B cell (primary cell): Measurements from ENCODE around the gene CRTC2. TPM values are rescaled to one million over a fixed set of nuclear protein-coding genes. Genes with fewer than 3 reads are reported as not detected.

ENCODE experiments used
- ATAC-seq: fragments of 200-7000 bp; cut with Tn5 transposase; one replicate; pipeline ENCODE4 v1.10.0; 2021; ENCODE audit warnings: low read depth, mild to moderate bottlenecking, moderate number of reproducible peaks, moderate library complexity
- CTCF ChIA-PET: fragments of 350-600 bp; sonication (Branson Sonifier 250); formaldehyde crosslinking; loops from one replicate; lab custom pipeline; 2021; ENCODE audit warnings: antibody characterized with exemption, inconsistent platforms; lab: Charles Lee
- POLR2A ChIA-PET: fragments of 350-600 bp; sonication (Branson Sonifier 250); formaldehyde crosslinking; loops from one replicate; lab custom pipeline; 2021; ENCODE audit warnings: antibody characterized with exemption; lab: Charles Lee
- DNase-seq: peaks from one replicate; pipeline ENCODE4 v3.0.0; 2013
- H2AFZ ChIP-seq: 2 replicates; pipeline ENCODE4 v1.6.1; 2012; ENCODE audit warnings: mild to moderate bottlenecking, low read depth, low read length; ENCODE audit not compliant: insufficient read depth, poor library complexity, severe bottlenecking
- H3K27ac ChIP-seq, 2 donors: 1 replicate in 1 of 2; 2 replicates in 1 of 2; pipeline ENCODE4 v1.5.1; 2012 to 2013; ENCODE audit warnings: low read length in 2 of 2, mild to moderate bottlenecking in 2 of 2, moderate library complexity in 1 of 2
- H3K27me3 ChIP-seq, 4 experiments: fragments of 200-600 bp in 1 of 4; sonication (generic) in 1 of 4; replicated peaks in 1 of 4; 1 replicate in 2 of 4; 2 replicates in 2 of 4; pipeline versions ENCODE4 v1.6.1 to v1.7.0; 2013 to 2016; ENCODE audit warnings: low read length in 3 of 4, mild to moderate bottlenecking in 2 of 4, mixed read lengths in 1 of 4, moderate library complexity in 1 of 4; ENCODE audit not compliant: insufficient read depth in 4 of 4, control insufficient read depth in 3 of 4; ENCODE audit errors: control extremely low read depth in 1 of 4
- H3K36me3 ChIP-seq, 2 experiments: replicated peaks in 1 of 2; 1 replicate in 1 of 2; 2 replicates in 1 of 2; pipeline versions ENCODE4 v1.6.1 to v1.7.1; 2013; ENCODE audit warnings: low read length in 1 of 2; ENCODE audit not compliant: insufficient read depth in 2 of 2, control insufficient read depth in 1 of 2; ENCODE audit errors: control extremely low read depth in 1 of 2, extremely low read depth in 1 of 2
- H3K4me1 ChIP-seq, 2 donors: fragments of 200-600 bp in 1 of 2; sonication (generic) in 1 of 2; 1 replicate in 1 of 2; 2 replicates in 1 of 2; pipeline versions ENCODE4 v1.5.1 to v1.6.1; 2013 to 2017; ENCODE audit warnings: low read length in 2 of 2; ENCODE audit not compliant: control insufficient read depth in 2 of 2, insufficient read depth in 2 of 2
- H3K4me2 ChIP-seq: replicated peaks from 2 replicates; pipeline ENCODE3; 2012; ENCODE audit warnings: mild to moderate bottlenecking, low read depth, low read length; ENCODE audit not compliant: poor library complexity, severe bottlenecking
- H3K4me3 ChIP-seq, 5 experiments: fragments of 200-600 bp in 1 of 5; sonication (generic) in 1 of 5; 1 replicate in 3 of 5; 2 replicates in 2 of 5; pipeline versions ENCODE4 v1.5.1 to v1.7.0; 2011 to 2016; ENCODE audit warnings: low read length in 4 of 5, mild to moderate bottlenecking in 4 of 5, low read depth in 2 of 5, control low read depth in 1 of 5, moderate library complexity in 1 of 5; ENCODE audit not compliant: insufficient read depth in 1 of 5; ENCODE audit errors: control extremely low read depth in 1 of 5, extremely low read depth in 1 of 5
- H3K79me2 ChIP-seq: fragments of 200-600 bp; sonication (generic); one replicate; pipeline ENCODE4 v1.6.0; 2016; ENCODE audit warnings: low read length; ENCODE audit not compliant: control insufficient read depth, insufficient read depth
- H3K9ac ChIP-seq: fragments of 200-600 bp; sonication (generic); 2 replicates; pipeline ENCODE4 v1.6.1; 2017; ENCODE audit warnings: mild to moderate bottlenecking, low read length, moderate library complexity
- H3K9me3 ChIP-seq, 3 donors: one replicate each; pipeline versions ENCODE4 v1.6.1 to v1.7.1; 2013; ENCODE audit warnings: low read length in 2 of 3; ENCODE audit not compliant: control insufficient read depth in 2 of 3, insufficient read depth in 1 of 3; ENCODE audit errors: control extremely low read depth in 1 of 3
- H4K20me1 ChIP-seq: 2 replicates; pipeline ENCODE4 v1.6.0; 2012; ENCODE audit warnings: mild to moderate bottlenecking, low read length; ENCODE audit not compliant: insufficient read depth, control insufficient read depth, poor library complexity, severe bottlenecking
- H3K27ac Mint-ChIP-seq: one replicate; pipeline ENCODE4 v1.8.0; 2021; ENCODE audit warnings: mixed read lengths
- H3K27me3 Mint-ChIP-seq: one replicate; pipeline ENCODE4 v1.8.0; 2021; ENCODE audit warnings: mixed read lengths
- H3K4me1 Mint-ChIP-seq: one replicate; pipeline ENCODE4 v1.8.0; 2021; ENCODE audit warnings: mixed read lengths
- H3K4me3 Mint-ChIP-seq: one replicate; pipeline ENCODE4 v1.8.0; 2021; ENCODE audit warnings: mixed read lengths
- H3K9me3 Mint-ChIP-seq: one replicate; pipeline ENCODE4 v1.8.0; 2022; ENCODE audit warnings: mixed read lengths; ENCODE audit not compliant: insufficient read depth
- EZH2 ChIP-seq: IDR thresholded peaks from 2 replicates; pipeline ENCODE4 v1.6.1; 2012; ENCODE audit warnings: borderline replicate concordance, low read depth, mild to moderate bottlenecking, moderate library complexity, low read length; ENCODE audit not compliant: insufficient read depth, poor library complexity, severe bottlenecking
- WGBS: methylation state at CpG from one replicate; pipeline ENCODE4 v1.1.5; 2013; ENCODE audit warnings: missing lambda C conversion rate; ENCODE audit not compliant: insufficient coverage; 5-methylcytosine and 5-hydroxymethylcytosine counted together
- intact Hi-C: fragments of 100-400 bp; cut with micrococcal nuclease; formaldehyde crosslinking; loops from one replicate; pipeline ENCODE4 v1.10.0; 2022
- polyA plus RNA-seq: library from polyadenylated mRNA; depleted of rRNA; stranded (reverse); fragments of >200 nt; gene quantifications from 2 replicates; pipeline ENCODE4 v1.2.3, GENCODE V29; 2012
- total RNA-seq, 2 donors: library from RNA; stranded (reverse); fragments of 120-200 nt in 1 of 2; gene quantifications; 1 replicate in 1 of 2; 2 replicates in 1 of 2; pipeline versions ENCODE4 v1.2.3 to v1.2.4, GENCODE V29; 2013 to 2022
- TF ChIP-seq, protein P1 (sequence below): fragments of 200-600 bp; IDR thresholded peaks from one replicate; pipeline ENCODE4 v1.8.0; 2022; ENCODE audit warnings: antibody characterized with exemption, mild to moderate bottlenecking

CRTC2 gene
- total and polyA plus RNA-seq, 2 donors (not counting 1 experiment from before 2014, with no cell fraction given), result 94.6 to 157 TPM

DNA sequence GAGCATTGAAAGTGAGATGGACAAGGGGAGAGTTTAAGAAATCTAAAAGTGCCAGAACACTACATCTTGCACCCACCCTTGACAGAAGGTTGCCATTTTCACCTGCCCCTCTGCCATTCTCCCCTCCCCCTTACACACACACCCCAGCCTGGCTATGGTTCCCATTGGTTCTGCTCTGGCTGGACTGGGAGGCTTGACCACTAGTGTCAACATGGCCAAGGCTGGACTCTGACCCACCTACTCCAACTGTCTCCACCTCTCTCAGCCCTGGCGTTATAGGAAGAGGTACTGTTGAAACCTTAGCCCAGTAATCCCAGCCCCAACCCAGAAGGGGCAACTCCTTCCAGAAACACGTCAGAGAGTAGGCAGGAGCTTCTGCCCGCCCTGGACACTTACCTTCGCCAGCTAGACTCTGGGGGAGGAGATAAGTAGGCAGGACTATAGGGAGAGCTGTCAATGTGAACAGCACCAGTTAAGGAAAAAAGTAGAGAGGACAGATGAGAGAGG is 4.5 kb downstream of the CRTC2 start:
- intact Hi-C loops, result no loop called here
- peaks cover 60% of the 10 kb centered on the region for H3K4me1 Mint-ChIP-seq
- ChIA-PET CTCF (interaction anchor here (0.8 to 1.6 kb wide), 3 partner anchors 9 to 32 kb away, joined by 3 to 5 read pairs (median 4); partner anchors contain the start of genes RAB13 and SLC39A1), POLR2A (interaction anchor here (1.0 to 1.5 kb wide), 2 partner anchors 9 to 24 kb away, joined by 3 to 5 read pairs; partner anchors contain the start of gene JTB)
- no peak overlapping the region for H3K4me3 Mint-ChIP-seq
- peaks cover 84% of the 10 kb centered on the region for H3K79me2 ChIP-seq
- no peak overlapping the region for H2AFZ ChIP-seq
- TF ChIP-seq EZH2, result no peak
- TF ChIP-seq, protein P1, sequence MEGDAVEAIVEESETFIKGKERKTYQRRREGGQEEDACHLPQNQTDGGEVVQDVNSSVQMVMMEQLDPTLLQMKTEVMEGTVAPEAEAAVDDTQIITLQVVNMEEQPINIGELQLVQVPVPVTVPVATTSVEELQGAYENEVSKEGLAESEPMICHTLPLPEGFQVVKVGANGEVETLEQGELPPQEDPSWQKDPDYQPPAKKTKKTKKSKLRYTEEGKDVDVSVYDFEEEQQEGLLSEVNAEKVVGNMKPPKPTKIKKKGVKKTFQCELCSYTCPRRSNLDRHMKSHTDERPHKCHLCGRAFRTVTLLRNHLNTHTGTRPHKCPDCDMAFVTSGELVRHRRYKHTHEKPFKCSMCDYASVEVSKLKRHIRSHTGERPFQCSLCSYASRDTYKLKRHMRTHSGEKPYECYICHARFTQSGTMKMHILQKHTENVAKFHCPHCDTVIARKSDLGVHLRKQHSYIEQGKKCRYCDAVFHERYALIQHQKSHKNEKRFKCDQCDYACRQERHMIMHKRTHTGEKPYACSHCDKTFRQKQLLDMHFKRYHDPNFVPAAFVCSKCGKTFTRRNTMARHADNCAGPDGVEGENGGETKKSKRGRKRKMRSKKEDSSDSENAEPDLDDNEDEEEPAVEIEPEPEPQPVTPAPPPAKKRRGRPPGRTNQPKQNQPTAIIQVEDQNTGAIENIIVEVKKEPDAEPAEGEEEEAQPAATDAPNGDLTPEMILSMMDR, result no peak
- H3K27me3 Mint-ChIP-seq, result no peaks in the 10 kb centered on the region
- DNase-seq (no peak), ATAC-seq (no peak)
- 100% methylated on average over 1 of the region's 4 CpGs for WGBS
- no peak overlapping the region for H3K4me2 ChIP-seq
- H3K9ac ChIP-seq, result no peak overlapping the region
- peak overlapping the region in 1 of 2 donors; percentile 26 for H3K27ac ChIP-seq
- H4K20me1 ChIP-seq, result peaks cover 90% of the 10 kb centered on the region
- H3K4me3 ChIP-seq, result no peak overlapping the region
- no peaks in the 10 kb centered on the region for H3K9me3 Mint-ChIP-seq
- peaks cover 38 to 47% of the 10 kb centered on the region in 2 donors for H3K4me1 ChIP-seq
- H3K27ac Mint-ChIP-seq, result peak overlapping the region; percentile 70
- H3K27me3 ChIP-seq, result no peaks in the 10 kb centered on the region
- no peaks in the 10 kb centered on the region for H3K9me3 ChIP-seq
- H3K36me3 ChIP-seq, result peaks cover 2 to 54% of the 10 kb centered on the region in 2 experiments

DNA sequence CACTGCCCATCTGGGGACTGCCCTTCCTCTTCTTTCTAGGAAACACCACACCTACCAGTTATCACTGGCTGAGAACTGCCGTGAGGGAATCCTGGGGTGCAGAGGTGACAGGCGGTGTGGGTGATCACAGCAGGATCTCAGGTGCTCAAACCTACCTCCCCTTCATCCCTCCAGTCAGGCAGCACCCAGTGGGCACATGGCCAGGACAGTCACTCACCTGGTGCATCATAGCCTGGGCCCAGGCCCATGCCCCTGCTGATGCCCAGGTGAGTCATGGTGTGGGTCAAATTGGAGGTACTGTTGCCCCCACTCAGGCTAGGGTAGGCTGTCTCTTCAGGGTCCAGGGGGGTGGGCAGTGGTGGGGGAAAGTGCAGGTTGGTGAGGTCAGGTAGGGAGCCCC is 6.6 kb downstream of the CRTC2 start:
- TF ChIP-seq EZH2, result no peak
- TF ChIP-seq, protein P1, result no peak
- CTCF ChIA-PET, result no interaction called here
- H3K36me3 ChIP-seq, result peaks cover 2 to 70% of the 10 kb centered on the region in 2 experiments
- H3K79me2 ChIP-seq, result peaks cover 69% of the 10 kb centered on the region
- peaks cover 80% of the 10 kb centered on the region for H4K20me1 ChIP-seq
- no peak overlapping the region for H3K4me2 ChIP-seq
- H3K27me3 ChIP-seq, result no peaks in the 10 kb centered on the region
- H3K9ac ChIP-seq, result no peak overlapping the region
- H3K4me3 ChIP-seq, result no peak overlapping the region
- H3K9me3 Mint-ChIP-seq, result no peaks in the 10 kb centered on the region
- intact Hi-C loops, result no loop called here
- no peak overlapping the region for H3K4me3 Mint-ChIP-seq
- DNase-seq (no peak), ATAC-seq (no peak)
- H2AFZ ChIP-seq, result no peak overlapping the region
- no peaks in the 10 kb centered on the region for H3K27me3 Mint-ChIP-seq
- peaks cover 32 to 42% of the 10 kb centered on the region in 2 donors for H3K4me1 ChIP-seq
- peaks cover 56% of the 10 kb centered on the region for H3K4me1 Mint-ChIP-seq
- H3K27ac Mint-ChIP-seq, result peak overlapping the region; percentile 71
- no CpG with 5 or more reads among the region's 2 CpGs for WGBS
- H3K9me3 ChIP-seq, result no peaks in the 10 kb centered on the region
- no peak overlapping the region for H3K27ac ChIP-seq
- POLR2A ChIA-PET, result no interaction called here
